Neural progenitor cell (in vitro differentiated cells): ENCODE results near the gene BCL7A. TPM values are rescaled to one million over a fixed set of nuclear protein-coding genes. Genes with fewer than 3 reads are reported as not detected.

Source experiments
- DNase-seq: peaks from one replicate; pipeline ENCODE4 v3.0.0-alpha.2; 2016; ENCODE audit warnings: low spot score
- H2AFZ ChIP-seq: fragments of 200-600 bp; sonication (generic); replicated peaks from 2 replicates; pipeline ENCODE4 v1.6.1; 2016; ENCODE audit warnings: antibody characterized with exemption
- H3F3A ChIP-seq: fragments of 200-600 bp; sonication (generic); 2 replicates; pipeline ENCODE4 v1.6.1; 2016; ENCODE audit warnings: antibody characterized with exemption, low read depth
- H3K27ac ChIP-seq: fragments of 200-600 bp; sonication (generic); 2 replicates; pipeline ENCODE4 v1.5.1; 2016; ENCODE audit warnings: mild to moderate bottlenecking
- H3K27me3 ChIP-seq: fragments of 200-600 bp; sonication (generic); 2 replicates; pipeline ENCODE4 v1.6.1; 2016; ENCODE audit warnings: mild to moderate bottlenecking, moderate library complexity
- H3K36me3 ChIP-seq: fragments of 200-600 bp; sonication (generic); 2 replicates; pipeline ENCODE4 v1.5.1; 2016
- H3K4me1 ChIP-seq: fragments of 200-600 bp; sonication (generic); 2 replicates; pipeline ENCODE4 v1.6.1; 2016; ENCODE audit warnings: mixed run types
- H3K4me2 ChIP-seq: fragments of 200-600 bp; sonication (generic); 2 replicates; pipeline ENCODE4 v1.6.1; 2016
- H3K4me3 ChIP-seq: fragments of 200-600 bp; sonication (generic); 2 replicates; pipeline ENCODE4 v1.5.1; 2016
- H3K79me2 ChIP-seq: fragments of 200-600 bp; sonication (generic); 2 replicates; pipeline ENCODE4 v1.6.1; 2016; ENCODE audit warnings: low read depth
- H3K9ac ChIP-seq: fragments of 200-600 bp; sonication (generic); 2 replicates; pipeline ENCODE4 v1.6.1; 2016
- H3K9me3 ChIP-seq: fragments of 200-600 bp; sonication (generic); 2 replicates; pipeline ENCODE4 v1.5.1; 2016; ENCODE audit warnings: low read depth
- H4K20me1 ChIP-seq: fragments of 200-600 bp; sonication (generic); 2 replicates; pipeline ENCODE4 v1.6.1; 2016; ENCODE audit warnings: low read depth
- H3K27ac Mint-ChIP-seq: 3 replicates; pipeline ENCODE4 v1.8.0; 2021; ENCODE audit warnings: mixed read lengths
- H3K27me3 Mint-ChIP-seq: 2 replicates; pipeline ENCODE4 v1.8.0; 2022; ENCODE audit warnings: low read depth, mild to moderate bottlenecking, inconsistent platforms, moderate library complexity, mixed read lengths; ENCODE audit not compliant: insufficient read depth
- H3K36me3 Mint-ChIP-seq: 3 replicates; pipeline ENCODE4 v1.8.0; 2021; ENCODE audit warnings: mixed read lengths
- H3K4me1 Mint-ChIP-seq: 3 replicates; pipeline ENCODE4 v1.8.0; 2021; ENCODE audit warnings: mixed read lengths
- H3K4me3 Mint-ChIP-seq: 3 replicates; pipeline ENCODE4 v1.8.0; 2021; ENCODE audit warnings: mild to moderate bottlenecking, moderate library complexity, mixed read lengths
- H3K9me3 Mint-ChIP-seq: 3 replicates; pipeline ENCODE4 v1.8.0; 2020; ENCODE audit warnings: mixed read lengths
- EZH2 ChIP-seq: fragments of 200-600 bp; sonication (generic); IDR thresholded peaks from 2 replicates; pipeline ENCODE4 v1.6.1; 2017; ENCODE audit warnings: antibody characterized with exemption, mild to moderate bottlenecking, moderate library complexity
- EZH2phosphoT487 ChIP-seq: fragments of 200-600 bp; sonication (generic); IDR thresholded peaks from 2 replicates; pipeline ENCODE4 v1.6.1; 2017; ENCODE audit warnings: antibody characterized with exemption
- total RNA-seq: library from RNA; depleted of rRNA; stranded (reverse); fragments of >200 nt; gene quantifications from 2 replicates; pipeline ENCODE4 v1.2.3, GENCODE V29; 2015; ENCODE audit warnings: low replicate concordance
- TF ChIP-seq, protein P1 (sequence below): fragments of 200-600 bp; sonication (generic); IDR thresholded peaks from 2 replicates; pipeline ENCODE4 v1.5.1; 2017; ENCODE audit warnings: antibody characterized with exemption, mild to moderate bottlenecking

Gene BCL7A
- total RNA-seq, 1 donor from 2014 or later, result 22.1 TPM

DNA sequence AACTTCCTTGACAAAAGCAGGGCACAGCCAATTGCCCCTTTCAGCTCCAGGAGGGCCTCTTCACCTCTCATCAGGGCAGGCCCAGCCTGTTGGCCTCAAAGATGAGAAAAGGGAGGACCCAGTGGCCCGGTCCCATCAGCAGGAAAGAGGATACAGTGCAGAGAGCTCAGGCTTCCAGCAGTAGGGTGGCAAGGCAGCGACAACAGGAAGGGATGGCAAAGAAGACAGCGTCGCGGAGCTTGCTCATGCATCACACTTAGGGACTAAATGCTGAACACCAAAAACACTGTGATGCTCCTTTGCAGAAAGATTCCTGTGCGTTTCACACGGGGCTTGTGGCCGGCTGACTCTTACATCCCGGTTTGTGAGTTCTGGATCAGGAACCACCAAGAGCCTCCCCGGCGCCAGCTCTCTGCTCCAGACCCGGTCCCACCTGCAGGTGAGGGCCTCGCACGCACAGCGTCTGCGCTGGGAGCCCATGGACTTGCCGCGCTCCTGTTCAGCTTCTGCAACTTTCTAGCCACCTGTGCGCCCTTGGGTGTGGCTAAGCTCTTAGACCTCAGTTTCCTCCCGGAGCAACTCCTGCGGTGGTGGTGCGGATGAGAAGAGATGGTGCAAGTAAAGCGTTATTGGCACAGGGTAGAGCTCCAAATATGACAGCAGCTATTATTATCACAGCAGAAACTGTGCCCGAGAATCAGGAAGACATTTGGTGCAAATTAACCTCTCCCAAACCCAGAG lies 15.3 kb upstream of the BCL7A start:
- no peak for DNase-seq
- no peak overlapping the region for H3K27ac Mint-ChIP-seq

DNA sequence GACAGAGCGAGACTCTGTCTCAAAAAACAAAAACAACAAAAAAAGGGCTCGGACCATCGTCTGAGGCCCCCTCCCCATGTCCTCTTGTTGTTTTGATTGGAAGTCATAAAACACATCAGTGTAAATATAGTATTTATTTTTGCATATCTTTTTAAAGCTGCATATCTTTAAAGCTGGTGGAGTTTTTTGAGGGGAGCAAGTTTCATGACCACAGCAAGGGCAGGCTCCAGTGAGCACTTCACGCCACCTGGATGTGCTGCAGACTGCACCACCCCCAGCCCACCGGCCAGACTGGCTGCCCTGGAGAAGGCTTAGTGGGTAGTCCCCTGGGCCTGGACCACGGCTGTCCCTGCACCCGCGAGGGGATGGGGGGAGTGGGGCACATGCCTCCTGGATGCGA lies 11.9 kb upstream of the BCL7A start:
- no peak overlapping the region for H3K4me3 Mint-ChIP-seq
- no peak overlapping the region for H3K9ac ChIP-seq
- H3K36me3 Mint-ChIP-seq, result peaks cover 1% of the 10 kb centered on the region
- H3K79me2 ChIP-seq, result no peaks in the 10 kb centered on the region
- H3K27ac ChIP-seq, result no peak overlapping the region
- no peaks in the 10 kb centered on the region for H3K9me3 ChIP-seq
- H3K27me3 ChIP-seq, result no peaks in the 10 kb centered on the region
- no peaks in the 10 kb centered on the region for H3F3A ChIP-seq
- H3K9me3 Mint-ChIP-seq, result peaks cover 2% of the 10 kb centered on the region
- no peak overlapping the region for H2AFZ ChIP-seq
- H3K36me3 ChIP-seq, result no peaks in the 10 kb centered on the region
- H3K4me2 ChIP-seq, result no peak overlapping the region
- H3K27me3 Mint-ChIP-seq, result peaks cover 3% of the 10 kb centered on the region
- no peak overlapping the region for H3K4me3 ChIP-seq
- TF ChIP-seq EZH2phosphoT487 (no peak), EZH2 (no peak)
- TF ChIP-seq, protein P1, sequence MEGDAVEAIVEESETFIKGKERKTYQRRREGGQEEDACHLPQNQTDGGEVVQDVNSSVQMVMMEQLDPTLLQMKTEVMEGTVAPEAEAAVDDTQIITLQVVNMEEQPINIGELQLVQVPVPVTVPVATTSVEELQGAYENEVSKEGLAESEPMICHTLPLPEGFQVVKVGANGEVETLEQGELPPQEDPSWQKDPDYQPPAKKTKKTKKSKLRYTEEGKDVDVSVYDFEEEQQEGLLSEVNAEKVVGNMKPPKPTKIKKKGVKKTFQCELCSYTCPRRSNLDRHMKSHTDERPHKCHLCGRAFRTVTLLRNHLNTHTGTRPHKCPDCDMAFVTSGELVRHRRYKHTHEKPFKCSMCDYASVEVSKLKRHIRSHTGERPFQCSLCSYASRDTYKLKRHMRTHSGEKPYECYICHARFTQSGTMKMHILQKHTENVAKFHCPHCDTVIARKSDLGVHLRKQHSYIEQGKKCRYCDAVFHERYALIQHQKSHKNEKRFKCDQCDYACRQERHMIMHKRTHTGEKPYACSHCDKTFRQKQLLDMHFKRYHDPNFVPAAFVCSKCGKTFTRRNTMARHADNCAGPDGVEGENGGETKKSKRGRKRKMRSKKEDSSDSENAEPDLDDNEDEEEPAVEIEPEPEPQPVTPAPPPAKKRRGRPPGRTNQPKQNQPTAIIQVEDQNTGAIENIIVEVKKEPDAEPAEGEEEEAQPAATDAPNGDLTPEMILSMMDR, result no peak
- no peaks in the 10 kb centered on the region for H3K4me1 ChIP-seq
- DNase-seq, result no peak
- no peaks in the 10 kb centered on the region for H4K20me1 ChIP-seq
- H3K4me1 Mint-ChIP-seq, result peaks cover 3% of the 10 kb centered on the region
- no peak overlapping the region for H3K27ac Mint-ChIP-seq

More for the DNA sequence above, 15.3 kb upstream of the BCL7A start:
- Mint-ChIP-seq H3K4me3 (no peak overlapping the region), H3K4me1 (peaks cover 20% of the 10 kb centered on the region), H3K27me3 (peaks cover 6% of the 10 kb centered on the region), H3K9me3 (peaks cover 4% of the 10 kb centered on the region), H3K36me3 (peaks cover 1% of the 10 kb centered on the region)
- no peak overlapping the region for H3K4me2 ChIP-seq
- H3K9ac ChIP-seq, result no peak overlapping the region
- H2AFZ ChIP-seq, result no peak overlapping the region
- TF ChIP-seq EZH2 (no peak), EZH2phosphoT487 (no peak)
- TF ChIP-seq, protein P1, result no peak
- H3K9me3 ChIP-seq, result no peaks in the 10 kb centered on the region
- no peak overlapping the region for H3K27ac ChIP-seq
- H3K4me1 ChIP-seq, result peaks cover 2% of the 10 kb centered on the region
- no peaks in the 10 kb centered on the region for H3K27me3 ChIP-seq
- peaks cover 17% of the 10 kb centered on the region for H3F3A ChIP-seq
- no peaks in the 10 kb centered on the region for H3K36me3 ChIP-seq
- H3K79me2 ChIP-seq, result no peaks in the 10 kb centered on the region
- no peak overlapping the region for H3K4me3 ChIP-seq
- H4K20me1 ChIP-seq, result no peaks in the 10 kb centered on the region

DNA sequence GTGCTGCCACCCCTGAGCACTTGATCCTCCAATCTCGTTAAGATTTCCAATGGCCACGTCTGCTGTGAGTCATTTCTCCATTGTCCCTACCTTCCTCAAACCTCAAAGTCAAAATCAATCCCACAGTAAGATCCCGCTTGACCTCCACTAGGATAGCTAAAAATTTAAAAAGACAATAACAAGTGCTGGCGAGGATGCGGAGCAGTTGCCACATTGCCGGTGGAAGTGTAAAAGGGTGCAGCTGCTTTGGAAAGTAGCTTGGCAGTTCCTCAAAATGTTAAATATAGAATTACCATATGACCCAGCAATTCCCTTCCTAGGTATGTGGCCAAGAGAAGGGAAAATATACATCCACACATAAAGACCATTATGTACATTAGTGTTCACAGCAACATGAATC lies 9.5 kb upstream of the BCL7A start:
- H3K27me3 ChIP-seq, result no peaks in the 10 kb centered on the region
- H3K9ac ChIP-seq, result no peak overlapping the region
- H2AFZ ChIP-seq, result no peak overlapping the region
- no peaks in the 10 kb centered on the region for H3K4me1 ChIP-seq
- H3K79me2 ChIP-seq, result no peaks in the 10 kb centered on the region
- H3K4me2 ChIP-seq, result no peak overlapping the region
- no peak for TF ChIP-seq EZH2phosphoT487
- no peak for TF ChIP-seq EZH2
- TF ChIP-seq, protein P1, result no peak
- Mint-ChIP-seq H3K27ac (no peak overlapping the region), H3K4me1 (peaks cover 3% of the 10 kb centered on the region), H3K4me3 (no peak overlapping the region), H3K27me3 (peaks cover 4% of the 10 kb centered on the region), H3K36me3 (peaks cover 3% of the 10 kb centered on the region), H3K9me3 (peaks cover 3% of the 10 kb centered on the region)
- no peak overlapping the region for H3K4me3 ChIP-seq
- no peak overlapping the region for H3K27ac ChIP-seq
- H3F3A ChIP-seq, result no peaks in the 10 kb centered on the region
- no peak for DNase-seq
- no peaks in the 10 kb centered on the region for H3K36me3 ChIP-seq
- no peaks in the 10 kb centered on the region for H3K9me3 ChIP-seq
- no peaks in the 10 kb centered on the region for H4K20me1 ChIP-seq
